Natural killer cell (primary cell): ENCODE results near the gene DDX60. TPM values are rescaled to one million over a fixed set of nuclear protein-coding genes. Genes with fewer than 3 reads are reported as not detected.
A peak's percentile ranks its signal among the peaks of the same experiment; 100 is the strongest.

Experiments
- ATAC-seq, 3 donors: fragments of 150-1000 bp in 2 of 3; fragments of 200-7000 bp in 1 of 3; cut with Tn5 transposase; 1 replicate in 1 of 3; 2 replicates in 2 of 3; pipeline ENCODE4 v1.10.0; 2021; ENCODE audit warnings: mild to moderate bottlenecking in 2 of 3, moderate library complexity in 2 of 3
- DNase-seq, 2 donors: peaks; one replicate each; pipeline versions ENCODE4 v3.0.0 to v3.0.0-alpha.2; 2013 to 2021; ENCODE audit warnings: mixed read lengths in 1 of 2
- H3K27ac ChIP-seq: one replicate; pipeline ENCODE4 v1.5.1; 2013; ENCODE audit warnings: mild to moderate bottlenecking, low read length
- H3K27me3 ChIP-seq: one replicate; pipeline ENCODE4 v1.6.1; 2013; ENCODE audit warnings: low read length; ENCODE audit not compliant: control insufficient read depth, insufficient read depth
- H3K36me3 ChIP-seq: one replicate; pipeline ENCODE4 v1.6.1; 2013; ENCODE audit warnings: low read length; ENCODE audit not compliant: control insufficient read depth, insufficient read depth
- H3K4me1 ChIP-seq: one replicate; pipeline ENCODE4 v1.6.1; 2013; ENCODE audit warnings: low read length; ENCODE audit not compliant: control insufficient read depth, insufficient read depth
- H3K4me3 ChIP-seq: one replicate; pipeline ENCODE4 v1.5.1; 2013; ENCODE audit warnings: low read length
- H3K9me3 ChIP-seq: one replicate; pipeline ENCODE4 v1.6.1; 2013; ENCODE audit warnings: low read length; ENCODE audit not compliant: control insufficient read depth, insufficient read depth
- H3K27ac Mint-ChIP-seq, 2 donors: one replicate each; pipeline ENCODE4 v1.8.0; 2022; ENCODE audit warnings: mild to moderate bottlenecking in 2 of 2, mixed read lengths in 2 of 2, moderate library complexity in 1 of 2
- H3K27me3 Mint-ChIP-seq, 2 donors: one replicate each; pipeline ENCODE4 v1.8.0; 2022; ENCODE audit warnings: low read depth in 2 of 2, mixed read lengths in 2 of 2
- H3K36me3 Mint-ChIP-seq: one replicate; pipeline ENCODE4 v1.8.0; 2022; ENCODE audit warnings: mixed read lengths
- H3K4me1 Mint-ChIP-seq, 2 donors: one replicate each; pipeline ENCODE4 v1.8.0; 2022; ENCODE audit warnings: mixed read lengths in 2 of 2
- H3K4me3 Mint-ChIP-seq: one replicate; pipeline ENCODE4 v1.8.0; 2022; ENCODE audit warnings: mild to moderate bottlenecking, moderate library complexity, mixed read lengths
- H3K9me3 Mint-ChIP-seq, 2 donors: one replicate each; pipeline ENCODE4 v1.8.0; 2022; ENCODE audit warnings: mixed read lengths in 2 of 2
- CTCF ChIP-seq: fragments of 200-600 bp; IDR thresholded peaks from one replicate; pipeline ENCODE4 v1.8.0; 2022; ENCODE audit warnings: antibody characterized with exemption
- WGBS: methylation state at CpG from one replicate; pipeline ENCODE4 v1.1.7; 2013; ENCODE audit warnings: missing lambda C conversion rate; ENCODE audit not compliant: insufficient coverage; 5-methylcytosine and 5-hydroxymethylcytosine counted together
- intact Hi-C: fragments of 100-400 bp; cut with micrococcal nuclease; formaldehyde crosslinking; loops from one replicate; pipeline ENCODE4 v1.14.2; 2022
- total RNA-seq, 4 donors: library from RNA; stranded (reverse); fragments of 120-200 nt in 1 of 4; gene quantifications; one replicate each; pipeline versions ENCODE4 v1.2.3 to v1.2.4, GENCODE V29; 2013 to 2022

DDX60 gene
- total RNA-seq, 3 donors from 2014 or later (not counting 1 experiment from before 2014, with no cell fraction given) = 29.4 to 37.2 (median 31.5) TPM

GRCh38 chr4:168325591-168325990, 7.0 kb upstream of the DDX60 start:
- H3K27ac Mint-ChIP-seq = no peak overlapping the region
- no peak for TF ChIP-seq CTCF
- Histone ChIP-seq H3K4me1 (no peaks in the 10 kb centered on the region), H3K27me3 (no peaks in the 10 kb centered on the region), H3K27ac (no peak overlapping the region), H3K4me3 (no peak overlapping the region), H3K9me3 (no peaks in the 10 kb centered on the region), H3K36me3 (no peaks in the 10 kb centered on the region)
- no peaks in the 10 kb centered on the region for H3K9me3 Mint-ChIP-seq
- no peaks in the 10 kb centered on the region for H3K36me3 Mint-ChIP-seq
- H3K4me3 Mint-ChIP-seq = no peak overlapping the region
- H3K4me1 Mint-ChIP-seq = no peaks in the 10 kb centered on the region
- intact Hi-C loops = no loop called here
- peaks cover 2 to 7% of the 10 kb centered on the region in 2 donors for H3K27me3 Mint-ChIP-seq
- 94% methylated on average over 3 of the region's 4 CpGs for WGBS
- no peak for DNase-seq
- ATAC-seq = no peak

GRCh38 chr4:168321006-168321405, 2.5 kb upstream of the DDX60 start:
- H3K4me3 Mint-ChIP-seq = peak overlapping the region; percentile 26
- Histone ChIP-seq H3K4me1 (peaks cover 6% of the 10 kb centered on the region), H3K27me3 (no peaks in the 10 kb centered on the region), H3K4me3 (no peak overlapping the region), H3K36me3 (no peaks in the 10 kb centered on the region), H3K9me3 (no peaks in the 10 kb centered on the region), H3K27ac (no peak overlapping the region)
- no peaks in the 10 kb centered on the region for H3K36me3 Mint-ChIP-seq
- WGBS = 99% methylated on average over 3 of the region's 3 CpGs
- TF ChIP-seq CTCF = no peak
- DNase-seq (no peak), ATAC-seq (no peak)
- H3K27me3 Mint-ChIP-seq = no peaks in the 10 kb centered on the region
- no peaks in the 10 kb centered on the region for H3K9me3 Mint-ChIP-seq
- H3K4me1 Mint-ChIP-seq = peaks cover 21 to 27% of the 10 kb centered on the region in 2 donors
- intact Hi-C loops = no loop called here
- peak overlapping the region; percentile 1 to 29 for H3K27ac Mint-ChIP-seq

GRCh38 chr4:168319486-168320019, 1.0 kb upstream of the DDX60 start:
- no peak for TF ChIP-seq CTCF
- no peaks in the 10 kb centered on the region for H3K27me3 Mint-ChIP-seq
- peak overlapping the region; percentile 96 to 99 for H3K27ac Mint-ChIP-seq
- Histone ChIP-seq H3K4me1 (peaks cover 6% of the 10 kb centered on the region), H3K36me3 (no peaks in the 10 kb centered on the region), H3K27me3 (no peaks in the 10 kb centered on the region), H3K9me3 (no peaks in the 10 kb centered on the region), H3K4me3 (peak overlapping the region; percentile 83), H3K27ac (peak overlapping the region; percentile 93)
- 100% methylated on average over 1 of the region's 3 CpGs for WGBS
- peak overlapping the region; percentile 94 for H3K4me3 Mint-ChIP-seq
- H3K4me1 Mint-ChIP-seq = peaks cover 21 to 27% of the 10 kb centered on the region in 2 donors
- no peak for ATAC-seq
- DNase-seq = peak in 1 of 2 donors; percentile 18
- H3K36me3 Mint-ChIP-seq = no peaks in the 10 kb centered on the region
- intact Hi-C loops = loop anchor here (10.0 kb wide), 2 partner anchors 685 to 1705 kb away; partner anchors contain the start of gene MFAP3L
- no peaks in the 10 kb centered on the region for H3K9me3 Mint-ChIP-seq

- peaks cover 32 to 39% of the 10 kb centered on the region in 2 donors for H3K4me1 Mint-ChIP-seq
- Histone ChIP-seq H3K27ac (peak overlapping the region; percentile 93), H3K4me3 (peak overlapping the region; percentile 83), H3K27me3 (no peaks in the 10 kb centered on the region), H3K36me3 (no peaks in the 10 kb centered on the region), H3K4me1 (peaks cover 6% of the 10 kb centered on the region), H3K9me3 (no peaks in the 10 kb centered on the region)
- ATAC-seq (no peak), DNase-seq (peak in 1 of 2 donors; percentile 48)
- no peaks in the 10 kb centered on the region for H3K27me3 Mint-ChIP-seq
- 62% methylated on average over 4 of the region's 4 CpGs for WGBS
- H3K36me3 Mint-ChIP-seq = no peaks in the 10 kb centered on the region
- peak overlapping the region; percentile 94 for H3K4me3 Mint-ChIP-seq
- intact Hi-C loops = loop anchor here (1.0 to 10.0 kb wide), 3 partner anchors 163 to 1707 kb away; partner anchors contain the start of genes DDX60L and MFAP3L
- TF ChIP-seq CTCF = no peak
- no peaks in the 10 kb centered on the region for H3K9me3 Mint-ChIP-seq
- peak overlapping the region; percentile 96 to 99 for H3K27ac Mint-ChIP-seq
These were observed 931 bp downstream of the DDX60 start for GRCh38 chr4:168317621-168318020.
